ENCODE results near the gene PLCXD3.
A peak's percentile ranks its signal among the peaks of the same experiment; 100 is the strongest.

PLCXD3 gene

GRCh38 chr5:41425736-41426135 lies 84.7 kb downstream of the PLCXD3 start:
- no peak overlapping the region for H3K14ac ChIP-seq (ENCODE audit: low read length)
- H3K4me1 ChIP-seq (ENCODE audit: control insufficient read depth in 1 of 2, insufficient read depth in 2 of 2, low read length in 2 of 2): no peaks in the 10 kb centered on the region
- no peak overlapping the region for H2AK5ac ChIP-seq (ENCODE audit: low read length)
- no peak overlapping the region for H3K9ac ChIP-seq (ENCODE audit: low read length)
- H3K4ac ChIP-seq (ENCODE audit: low read depth, low read length): no peak overlapping the region
- no peaks in the 10 kb centered on the region for H3K79me2 ChIP-seq (ENCODE audit: control insufficient read depth, insufficient read depth, low read length, poor library complexity)
- no peaks in the 10 kb centered on the region for H3K9me3 ChIP-seq (ENCODE audit: insufficient read depth, low read depth, low read length)
- H3K79me1 ChIP-seq (ENCODE audit: low read length): no peaks in the 10 kb centered on the region
- no peak overlapping the region for H4K12ac ChIP-seq (ENCODE audit: low read depth, low read length)
- H4K8ac ChIP-seq (ENCODE audit: low read depth, low read length): no peak overlapping the region
- no peak overlapping the region for H2BK5ac ChIP-seq (ENCODE audit: low read depth, low read length, poor library complexity)
- no peak overlapping the region for H3K18ac ChIP-seq (ENCODE audit: low read length)
- no peaks in the 10 kb centered on the region for H3K36me3 ChIP-seq (ENCODE audit: control insufficient read depth in 1 of 2, insufficient read depth in 2 of 2, low read length in 2 of 2)
- H3K27me3 ChIP-seq (ENCODE audit: insufficient read depth, low read length): no peaks in the 10 kb centered on the region
- H3K4me3 ChIP-seq (ENCODE audit: low read depth, low read length): no peak overlapping the region
- WGBS (ENCODE audit: extremely low coverage, insufficient coverage, insufficient read length): no CpG with 5 or more reads among the region's 3 CpGs
- no peak overlapping the region for H3K23ac ChIP-seq (ENCODE audit: low read length)
- DNase-seq: no peak
- no peak overlapping the region for H2BK12ac ChIP-seq (ENCODE audit: low read length)
- no peak overlapping the region for H4K91ac ChIP-seq (ENCODE audit: low read depth, low read length)
- no peak overlapping the region for H2BK120ac ChIP-seq (ENCODE audit: insufficient read depth, low read length, poor library complexity)
- no peak overlapping the region for H2AFZ ChIP-seq (ENCODE audit: insufficient read depth, low read length, poor library complexity)
- no peak overlapping the region for H3K27ac ChIP-seq (ENCODE audit: low read depth, low read length)
- no peak overlapping the region for H3K4me2 ChIP-seq (ENCODE audit: low read length)

DNA sequence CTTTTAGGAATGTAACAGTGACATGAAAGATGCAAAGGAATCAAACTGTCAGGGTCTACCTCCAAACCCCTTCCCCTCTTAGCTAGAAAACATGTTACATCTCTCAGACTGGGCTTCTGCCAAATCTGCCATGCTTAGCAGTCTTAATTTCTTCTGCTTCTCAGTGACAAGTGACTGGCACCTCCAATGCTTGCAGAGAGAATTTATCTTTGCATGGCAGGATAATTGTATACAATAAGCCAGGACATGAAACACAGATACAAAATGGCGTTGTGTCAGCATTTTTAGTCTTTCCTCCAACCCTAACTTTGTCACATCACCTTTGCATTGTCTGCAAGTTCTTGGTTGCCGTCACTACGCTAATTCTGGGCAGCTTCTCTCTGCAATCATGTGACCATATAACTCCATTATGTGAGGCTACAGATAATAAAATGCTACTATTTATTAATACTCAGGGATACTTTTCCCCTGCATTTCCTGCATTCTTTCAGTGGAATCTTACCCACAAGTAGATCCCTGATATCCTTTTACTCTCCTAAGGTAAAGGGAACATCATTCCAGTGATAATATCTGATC lies 89.8 kb downstream of the PLCXD3 start:
- Histone ChIP-seq H3K4me3 (ENCODE audit: low read depth, low read length) (no peak overlapping the region), H3K18ac (ENCODE audit: low read length) (no peak overlapping the region), H3K23ac (ENCODE audit: low read length) (no peak overlapping the region), H3K14ac (ENCODE audit: low read length) (no peak overlapping the region), H3K27ac (ENCODE audit: low read depth, low read length) (no peak overlapping the region), H3K9me3 (ENCODE audit: insufficient read depth, low read depth, low read length) (no peaks in the 10 kb centered on the region), H2AK5ac (ENCODE audit: low read length) (no peak overlapping the region), H3K9ac (ENCODE audit: low read length) (no peak overlapping the region), H2AFZ (ENCODE audit: insufficient read depth, low read length, poor library complexity) (no peak overlapping the region), H2BK120ac (ENCODE audit: insufficient read depth, low read length, poor library complexity) (no peak overlapping the region), H3K27me3 (ENCODE audit: insufficient read depth, low read length) (no peaks in the 10 kb centered on the region), H3K4ac (ENCODE audit: low read depth, low read length) (no peak overlapping the region), H4K8ac (ENCODE audit: low read depth, low read length) (no peak overlapping the region), H4K12ac (ENCODE audit: low read depth, low read length) (no peak overlapping the region), H3K4me1 (ENCODE audit: control insufficient read depth in 1 of 2, insufficient read depth in 2 of 2, low read length in 2 of 2) (peaks cover 4 to 8% of the 10 kb centered on the region in 2 experiments), H3K79me2 (ENCODE audit: control insufficient read depth, insufficient read depth, low read length, poor library complexity) (no peaks in the 10 kb centered on the region), H3K4me2 (ENCODE audit: low read length) (no peak overlapping the region), H2BK12ac (ENCODE audit: low read length) (no peak overlapping the region), H3K79me1 (ENCODE audit: low read length) (peaks cover 11% of the 10 kb centered on the region), H3K36me3 (ENCODE audit: control insufficient read depth in 1 of 2, insufficient read depth in 2 of 2, low read length in 2 of 2) (no peaks in the 10 kb centered on the region), H2BK5ac (ENCODE audit: low read depth, low read length, poor library complexity) (no peak overlapping the region), H4K91ac (ENCODE audit: low read depth, low read length) (no peak overlapping the region)
- WGBS (ENCODE audit: extremely low coverage, insufficient coverage, insufficient read length): no CpG with 5 or more reads among the region's 3 CpGs
- DNase-seq: no peak

DNA sequence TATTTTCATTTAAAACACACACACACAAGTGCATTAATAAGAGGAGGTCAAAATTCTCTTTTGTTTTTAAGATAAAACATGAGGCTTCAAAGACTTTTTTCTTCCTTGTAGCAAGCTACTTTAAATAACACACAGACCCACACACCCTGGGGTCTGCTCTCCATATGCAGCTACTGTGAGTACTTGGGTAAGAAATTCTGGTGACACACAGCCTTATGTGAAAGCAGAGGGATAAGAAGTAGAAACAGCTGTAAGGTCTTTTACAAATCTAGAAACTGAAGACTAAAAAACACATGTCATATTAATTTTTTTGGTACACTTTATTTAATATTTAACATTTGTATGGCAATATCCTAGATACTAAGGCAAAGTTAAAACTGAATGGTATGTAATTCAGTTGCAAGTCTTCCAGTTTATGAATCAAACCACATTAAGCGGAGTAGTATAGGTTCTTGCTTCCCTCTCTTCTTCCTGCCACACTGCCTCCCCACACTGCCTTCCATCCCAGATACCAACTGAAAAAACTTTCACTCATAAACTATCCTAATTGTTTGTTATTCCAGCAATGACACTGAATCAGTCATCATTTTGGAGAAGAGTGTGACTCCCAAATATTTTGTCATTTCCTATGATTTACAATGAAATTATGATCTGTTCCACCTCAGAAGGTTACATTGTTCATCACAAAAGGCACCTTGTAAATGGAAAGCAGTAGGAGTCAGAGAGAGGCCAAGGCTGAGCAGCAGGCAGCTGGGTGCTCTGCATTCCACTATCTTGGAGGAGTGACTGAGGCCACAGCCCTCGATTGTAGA lies 92.0 kb downstream of the PLCXD3 start:
- H3K4me2 ChIP-seq (ENCODE audit: low read length): no peak overlapping the region
- no peak overlapping the region for H3K4ac ChIP-seq (ENCODE audit: low read depth, low read length)
- no peak overlapping the region for H3K18ac ChIP-seq (ENCODE audit: low read length)
- H3K79me1 ChIP-seq (ENCODE audit: low read length): peaks cover 11% of the 10 kb centered on the region
- no peak overlapping the region for H3K27ac ChIP-seq (ENCODE audit: low read depth, low read length)
- DNase-seq: no peak
- H3K36me3 ChIP-seq (ENCODE audit: control insufficient read depth in 1 of 2, insufficient read depth in 2 of 2, low read length in 2 of 2): no peaks in the 10 kb centered on the region
- H3K79me2 ChIP-seq (ENCODE audit: control insufficient read depth, insufficient read depth, low read length, poor library complexity): no peaks in the 10 kb centered on the region
- H3K9me3 ChIP-seq (ENCODE audit: insufficient read depth, low read depth, low read length): no peaks in the 10 kb centered on the region
- H3K9ac ChIP-seq (ENCODE audit: low read length): no peak overlapping the region
- no peak overlapping the region for H3K23ac ChIP-seq (ENCODE audit: low read length)
- no peak overlapping the region for H3K4me3 ChIP-seq (ENCODE audit: low read depth, low read length)
- H3K14ac ChIP-seq (ENCODE audit: low read length): no peak overlapping the region
- H2AK5ac ChIP-seq (ENCODE audit: low read length): no peak overlapping the region
- no peak overlapping the region for H4K8ac ChIP-seq (ENCODE audit: low read depth, low read length)
- no peaks in the 10 kb centered on the region for H3K27me3 ChIP-seq (ENCODE audit: insufficient read depth, low read length)
- H4K12ac ChIP-seq (ENCODE audit: low read depth, low read length): no peak overlapping the region
- no peak overlapping the region for H4K91ac ChIP-seq (ENCODE audit: low read depth, low read length)
- H2BK12ac ChIP-seq (ENCODE audit: low read length): no peak overlapping the region
- no CpG with 5 or more reads among the region's 2 CpGs for whole genome bisulfite sequencing (ENCODE audit: extremely low coverage, insufficient coverage, insufficient read length)
- no peak overlapping the region for H2BK120ac ChIP-seq (ENCODE audit: insufficient read depth, low read length, poor library complexity)
- H3K4me1 ChIP-seq (ENCODE audit: control insufficient read depth in 1 of 2, insufficient read depth in 2 of 2, low read length in 2 of 2): peaks cover 4 to 8% of the 10 kb centered on the region in 2 experiments
- no peak overlapping the region for H2AFZ ChIP-seq (ENCODE audit: insufficient read depth, low read length, poor library complexity)
- no peak overlapping the region for H2BK5ac ChIP-seq (ENCODE audit: low read depth, low read length, poor library complexity)

DNA sequence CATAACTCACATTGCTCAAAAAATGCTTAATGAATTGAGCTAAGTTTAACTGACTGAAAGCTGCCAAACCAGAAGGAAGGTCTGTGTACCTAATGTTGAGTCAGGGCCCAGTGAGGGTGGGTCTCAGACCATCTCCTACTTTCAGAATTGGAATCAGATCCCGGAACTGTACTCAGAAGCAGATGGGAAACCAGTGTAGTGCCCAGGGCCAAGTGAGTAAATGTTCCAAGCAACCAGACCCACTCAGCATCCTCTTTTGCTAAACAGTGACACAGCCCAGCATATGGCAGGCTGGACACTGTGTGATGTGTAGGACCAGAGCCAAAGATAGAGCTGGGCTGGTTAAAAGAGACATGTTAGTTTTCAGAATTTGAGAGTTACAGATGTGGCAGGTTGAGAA lies 94.1 kb downstream of the PLCXD3 start:
- Histone ChIP-seq H2BK120ac (ENCODE audit: insufficient read depth, low read length, poor library complexity) (peak overlapping the region; percentile 56), H2AFZ (ENCODE audit: insufficient read depth, low read length, poor library complexity) (no peak overlapping the region), H3K4me1 (ENCODE audit: control insufficient read depth in 1 of 2, insufficient read depth in 2 of 2, low read length in 2 of 2) (peaks cover 4 to 8% of the 10 kb centered on the region in 2 experiments), H3K4ac (ENCODE audit: low read depth, low read length) (no peak overlapping the region), H3K4me2 (ENCODE audit: low read length) (no peak overlapping the region), H2BK12ac (ENCODE audit: low read length) (peak overlapping the region; percentile 93), H4K12ac (ENCODE audit: low read depth, low read length) (no peak overlapping the region), H3K23ac (ENCODE audit: low read length) (no peak overlapping the region), H3K79me2 (ENCODE audit: control insufficient read depth, insufficient read depth, low read length, poor library complexity) (no peaks in the 10 kb centered on the region), H4K8ac (ENCODE audit: low read depth, low read length) (peak overlapping the region; percentile 53), H3K27me3 (ENCODE audit: insufficient read depth, low read length) (no peaks in the 10 kb centered on the region), H3K36me3 (ENCODE audit: control insufficient read depth in 1 of 2, insufficient read depth in 2 of 2, low read length in 2 of 2) (no peaks in the 10 kb centered on the region), H4K91ac (ENCODE audit: low read depth, low read length) (peak overlapping the region; percentile 82), H3K4me3 (ENCODE audit: low read depth, low read length) (no peak overlapping the region), H2AK5ac (ENCODE audit: low read length) (peak overlapping the region; percentile 60), H3K27ac (ENCODE audit: low read depth, low read length) (peak overlapping the region; percentile 57), H3K18ac (ENCODE audit: low read length) (peak overlapping the region; percentile 22), H2BK5ac (ENCODE audit: low read depth, low read length, poor library complexity) (peak overlapping the region; percentile 31), H3K79me1 (ENCODE audit: low read length) (peaks cover 11% of the 10 kb centered on the region), H3K14ac (ENCODE audit: low read length) (peak overlapping the region; percentile 39), H3K9me3 (ENCODE audit: insufficient read depth, low read depth, low read length) (no peaks in the 10 kb centered on the region), H3K9ac (ENCODE audit: low read length) (no peak overlapping the region)
- peak in 1 of 2 donors; percentile 12 for DNase-seq
- no CpG with 5 or more reads among the region's 1 CpG for WGBS (ENCODE audit: extremely low coverage, insufficient coverage, insufficient read length)

All from trophoblast cell (in vitro differentiated cells and primary cell).